WTC11 (cell line): ENCODE data around the gene ANTXR1. TPM values are rescaled to one million over a fixed set of nuclear protein-coding genes. Genes with fewer than 3 reads are reported as not detected.

Experiments
- ATAC-seq: fragments of 200-7000 bp; cut with Tn5 transposase; 2 replicates; pipeline ENCODE4 v1.10.0; 2021; ENCODE audit warnings: mild to moderate bottlenecking, moderate library complexity
- CTCF ChIA-PET: fragments of 300-600 bp; sonication (Branson Sonifier 250); formaldehyde crosslinking; loops from one replicate; lab custom pipeline; 2021; ENCODE audit warnings: antibody characterized with exemption; lab: Charles Lee
- POLR2A ChIA-PET: fragments of 350-600 bp; sonication (Branson Sonifier 250); formaldehyde crosslinking; loops from one replicate; lab custom pipeline; 2021; ENCODE audit warnings: antibody characterized with exemption; lab: Charles Lee
- DNase-seq: peaks from one replicate; pipeline ENCODE4 v3.0.0; 2021; ENCODE audit warnings: low spot score
- H3K27ac Mint-ChIP-seq: 2 replicates; pipeline ENCODE4 v1.8.0; 2021; ENCODE audit warnings: mixed read lengths
- H3K27me3 Mint-ChIP-seq: 2 replicates; pipeline ENCODE4 v1.8.0; 2021; ENCODE audit warnings: low read depth, mild to moderate bottlenecking, moderate library complexity, mixed read lengths
- H3K36me3 Mint-ChIP-seq: 2 replicates; pipeline ENCODE4 v1.8.0; 2021; ENCODE audit warnings: mixed read lengths
- H3K4me1 Mint-ChIP-seq: 2 replicates; pipeline ENCODE4 v1.8.0; 2022; ENCODE audit warnings: mixed read lengths
- H3K4me3 Mint-ChIP-seq: 2 replicates; pipeline ENCODE4 v1.8.0; 2021; ENCODE audit warnings: mild to moderate bottlenecking, moderate library complexity, mixed read lengths
- H3K9me3 Mint-ChIP-seq: 2 replicates; pipeline ENCODE4 v1.8.0; 2021; ENCODE audit warnings: mixed read lengths
- CBFB ChIP-seq: sonication (generic); formaldehyde crosslinking; IDR thresholded peaks from 2 replicates; pipeline ENCODE4 v1.8.1; 2022; ENCODE audit warnings: mild to moderate bottlenecking, low read depth, missing genetic modification reagents
- CREB1 ChIP-seq: sonication (generic); formaldehyde crosslinking; IDR thresholded peaks from 2 replicates; pipeline ENCODE4 v1.8.0; 2023; ENCODE audit warnings: mild to moderate bottlenecking, missing genetic modification reagents
- ESRRA ChIP-seq: sonication (generic); formaldehyde crosslinking; IDR thresholded peaks from 2 replicates; pipeline ENCODE4 v1.8.1; 2022; ENCODE audit warnings: mild to moderate bottlenecking, missing genetic modification reagents, borderline replicate concordance
- GTF2I ChIP-seq: fragments of 250-450 bp; sonication (Bioruptor Pico); conservative IDR thresholded peaks from 2 replicates; pipeline ENCODE4 v1.4.0; 2021; ENCODE audit warnings: mild to moderate bottlenecking
- JAZF1 ChIP-seq: fragments of 250-450 bp; sonication (Bioruptor Pico); IDR thresholded peaks from 2 replicates; pipeline ENCODE4 v1.9.0; 2021; ENCODE audit warnings: moderate library complexity, mild to moderate bottlenecking, inconsistent platforms
- JUN ChIP-seq: sonication (generic); formaldehyde crosslinking; IDR thresholded peaks from 2 replicates; pipeline ENCODE4 v1.8.0; 2023; ENCODE audit warnings: mild to moderate bottlenecking, missing genetic modification reagents
- KAT7 ChIP-seq: sonication (generic); formaldehyde crosslinking; IDR thresholded peaks from 2 replicates; pipeline ENCODE4 v1.8.1; 2023; ENCODE audit warnings: missing genetic modification reagents, mild to moderate bottlenecking, borderline replicate concordance
- MYBL2 ChIP-seq: sonication (generic); formaldehyde crosslinking; IDR thresholded peaks from 2 replicates; pipeline ENCODE4 v1.8.1; 2023; ENCODE audit warnings: mild to moderate bottlenecking, moderate library complexity, missing genetic modification reagents
- NFATC4 ChIP-seq: fragments of 250-450 bp; sonication (Bioruptor Pico); IDR thresholded peaks from 2 replicates; pipeline ENCODE4 v1.9.0; 2021; ENCODE audit warnings: mild to moderate bottlenecking
- NR2C2 ChIP-seq: sonication (generic); formaldehyde crosslinking; IDR thresholded peaks from 2 replicates; pipeline ENCODE4 v1.8.0; 2022; ENCODE audit warnings: mild to moderate bottlenecking, missing genetic modification reagents
- OVOL2 ChIP-seq: fragments of 250-450 bp; sonication (Bioruptor Pico); IDR thresholded peaks from 2 replicates; pipeline ENCODE4 v1.9.0; 2021; ENCODE audit warnings: mild to moderate bottlenecking, borderline replicate concordance
- SMAD4 ChIP-seq: sonication (generic); formaldehyde crosslinking; IDR thresholded peaks from 2 replicates; pipeline ENCODE4 v1.8.0; 2022; ENCODE audit warnings: mild to moderate bottlenecking, missing genetic modification reagents
- TEAD4 ChIP-seq: sonication (generic); formaldehyde crosslinking; IDR thresholded peaks from 2 replicates; pipeline ENCODE4 v1.8.0; 2022; ENCODE audit warnings: mild to moderate bottlenecking, missing genetic modification reagents
- ZBTB21 ChIP-seq: sonication (generic); formaldehyde crosslinking; IDR thresholded peaks from 2 replicates; pipeline ENCODE4 v1.8.1; 2023; ENCODE audit warnings: mild to moderate bottlenecking, missing genetic modification reagents, borderline replicate concordance
- ZNF416 ChIP-seq: fragments of 250-450 bp; sonication (Bioruptor Pico); IDR thresholded peaks from 2 replicates; pipeline ENCODE4 v1.9.0; 2021; ENCODE audit warnings: mild to moderate bottlenecking, inconsistent platforms
- total RNA-seq: library from RNA; stranded (reverse); gene quantifications from 3 replicates; pipeline ENCODE4 v1.2.3, GENCODE V29; 2021
- TF ChIP-seq, protein P1 (sequence below): fragments of 250-450 bp; sonication (Bioruptor Pico); IDR thresholded peaks from 2 replicates; pipeline ENCODE4 v1.8.0; 2021; ENCODE audit warnings: mild to moderate bottlenecking
- TF ChIP-seq, protein P2 (sequence below): fragments of 250-450 bp; sonication (Bioruptor Pico); conservative IDR thresholded peaks from 2 replicates; pipeline ENCODE4 v1.9.0; 2021; ENCODE audit warnings: mild to moderate bottlenecking
- TF ChIP-seq, protein P3 (sequence below): sonication (generic); formaldehyde crosslinking; IDR thresholded peaks from 2 replicates; pipeline ENCODE4 v1.8.0; 2022; ENCODE audit warnings: mild to moderate bottlenecking, missing genetic modification reagents
- TF ChIP-seq, protein P4 (sequence below): sonication (generic); formaldehyde crosslinking; IDR thresholded peaks from 2 replicates; pipeline ENCODE4 v1.8.0; 2023; ENCODE audit warnings: missing genetic modification reagents
- TF ChIP-seq, protein P5 (sequence below): fragments of 250-450 bp; sonication (Bioruptor Pico); IDR thresholded peaks from 2 replicates; pipeline ENCODE4 v2.1.2; 2022; ENCODE audit warnings: mild to moderate bottlenecking, moderate library complexity
- TF ChIP-seq, protein P6 (sequence below): fragments of 250-450 bp; sonication (Bioruptor Pico); IDR thresholded peaks from 2 replicates; pipeline ENCODE4 v1.9.0; 2021; ENCODE audit warnings: mild to moderate bottlenecking
- TF ChIP-seq, protein P7 (sequence below): sonication (generic); formaldehyde crosslinking; IDR thresholded peaks from 2 replicates; pipeline ENCODE4 v1.8.1; 2022; ENCODE audit warnings: low read depth, missing genetic modification reagents, borderline replicate concordance
- TF ChIP-seq, protein P8 (sequence below): fragments of 250-450 bp; sonication (Bioruptor Pico); IDR thresholded peaks from 2 replicates; pipeline ENCODE4 v1.9.0; 2021; ENCODE audit warnings: mild to moderate bottlenecking

ANTXR1 gene
- total RNA-seq, 1 experiment from 2014 or later: 30.0 TPM

DNA sequence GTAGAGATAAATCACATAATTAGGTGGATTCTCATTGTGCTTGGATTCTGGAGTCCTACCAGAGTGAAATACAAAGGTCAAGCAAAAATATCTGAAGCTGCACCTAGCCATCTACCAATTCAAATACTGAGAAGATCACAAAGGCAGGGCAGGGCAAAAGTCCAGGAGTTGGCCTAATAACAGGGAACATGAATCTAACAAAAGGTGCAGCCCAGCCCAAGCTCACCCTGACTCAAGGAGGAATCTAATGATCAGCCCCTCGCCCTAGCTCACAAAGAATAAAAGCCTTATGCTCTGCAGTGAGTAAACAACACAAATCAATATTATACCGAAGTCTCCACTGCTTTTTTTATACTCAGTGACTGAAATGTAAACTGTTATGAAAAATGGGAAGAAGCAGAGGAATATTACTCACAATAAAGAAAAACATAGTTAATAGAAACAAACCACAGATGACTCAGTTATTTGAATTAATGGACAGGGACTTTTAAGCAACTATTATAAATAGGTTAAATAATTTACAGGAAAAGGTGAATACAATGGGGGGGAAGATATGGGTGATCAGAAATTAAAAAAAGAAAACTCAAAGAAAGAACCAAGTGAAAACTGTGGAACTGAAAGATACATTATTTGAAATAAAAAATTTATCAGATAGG is 49.5 kb downstream of the ANTXR1 start:
- Mint-ChIP-seq H3K9me3 (peaks cover 7% of the 10 kb centered on the region), H3K27me3 (no peaks in the 10 kb centered on the region), H3K27ac (no peak overlapping the region)
- no peak for DNase-seq
- POLR2A ChIA-PET: no interaction called here
- TF ChIP-seq NR2C2 (CRISPR knock-in tag): no peak
- TF ChIP-seq, protein P1, sequence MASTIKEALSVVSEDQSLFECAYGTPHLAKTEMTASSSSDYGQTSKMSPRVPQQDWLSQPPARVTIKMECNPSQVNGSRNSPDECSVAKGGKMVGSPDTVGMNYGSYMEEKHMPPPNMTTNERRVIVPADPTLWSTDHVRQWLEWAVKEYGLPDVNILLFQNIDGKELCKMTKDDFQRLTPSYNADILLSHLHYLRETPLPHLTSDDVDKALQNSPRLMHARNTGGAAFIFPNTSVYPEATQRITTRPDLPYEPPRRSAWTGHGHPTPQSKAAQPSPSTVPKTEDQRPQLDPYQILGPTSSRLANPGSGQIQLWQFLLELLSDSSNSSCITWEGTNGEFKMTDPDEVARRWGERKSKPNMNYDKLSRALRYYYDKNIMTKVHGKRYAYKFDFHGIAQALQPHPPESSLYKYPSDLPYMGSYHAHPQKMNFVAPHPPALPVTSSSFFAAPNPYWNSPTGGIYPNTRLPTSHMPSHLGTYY (CRISPR knock-in tag): no peak
- TF ChIP-seq, protein P2, sequence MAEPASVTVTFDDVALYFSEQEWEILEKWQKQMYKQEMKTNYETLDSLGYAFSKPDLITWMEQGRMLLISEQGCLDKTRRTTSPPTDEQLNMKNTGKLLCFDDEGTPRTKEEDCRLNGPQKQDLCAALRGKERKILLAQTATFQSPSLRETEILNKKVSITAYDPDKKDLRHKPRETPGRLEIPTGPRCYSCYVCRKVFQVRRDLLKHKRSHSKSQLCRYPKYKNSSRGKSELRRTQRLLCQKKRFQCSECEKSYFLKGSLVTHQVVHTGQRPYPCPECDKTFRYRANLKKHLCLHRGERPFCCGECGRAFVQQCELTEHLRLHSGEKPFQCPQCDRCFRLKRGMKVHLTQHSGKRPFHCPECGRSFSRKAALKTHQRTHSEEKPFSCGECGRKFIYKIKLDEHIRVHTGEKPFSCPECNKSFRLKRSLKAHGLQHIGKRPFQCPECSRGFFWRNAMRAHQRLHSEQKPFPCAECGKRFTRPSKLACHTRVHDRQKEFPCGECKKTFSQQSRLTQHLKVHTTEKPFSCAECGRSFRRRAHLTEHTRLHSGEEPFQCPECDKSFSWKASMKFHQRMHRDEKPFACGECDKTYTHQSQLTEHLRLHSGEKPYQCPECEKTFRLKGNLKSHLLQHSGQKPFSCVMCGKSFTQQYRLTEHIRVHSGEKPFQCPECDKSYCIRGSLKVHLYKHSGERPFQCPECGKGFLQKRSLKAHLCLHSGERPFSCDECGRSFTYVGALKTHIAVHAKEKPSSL (CRISPR knock-in tag): no peak
- TF ChIP-seq JUN (CRISPR knock-in tag): no peak
- TF ChIP-seq, protein P3, sequence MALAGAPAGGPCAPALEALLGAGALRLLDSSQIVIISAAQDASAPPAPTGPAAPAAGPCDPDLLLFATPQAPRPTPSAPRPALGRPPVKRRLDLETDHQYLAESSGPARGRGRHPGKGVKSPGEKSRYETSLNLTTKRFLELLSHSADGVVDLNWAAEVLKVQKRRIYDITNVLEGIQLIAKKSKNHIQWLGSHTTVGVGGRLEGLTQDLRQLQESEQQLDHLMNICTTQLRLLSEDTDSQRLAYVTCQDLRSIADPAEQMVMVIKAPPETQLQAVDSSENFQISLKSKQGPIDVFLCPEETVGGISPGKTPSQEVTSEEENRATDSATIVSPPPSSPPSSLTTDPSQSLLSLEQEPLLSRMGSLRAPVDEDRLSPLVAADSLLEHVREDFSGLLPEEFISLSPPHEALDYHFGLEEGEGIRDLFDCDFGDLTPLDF: no peak
- TF ChIP-seq KAT7: no peak
- TF ChIP-seq, protein P4, sequence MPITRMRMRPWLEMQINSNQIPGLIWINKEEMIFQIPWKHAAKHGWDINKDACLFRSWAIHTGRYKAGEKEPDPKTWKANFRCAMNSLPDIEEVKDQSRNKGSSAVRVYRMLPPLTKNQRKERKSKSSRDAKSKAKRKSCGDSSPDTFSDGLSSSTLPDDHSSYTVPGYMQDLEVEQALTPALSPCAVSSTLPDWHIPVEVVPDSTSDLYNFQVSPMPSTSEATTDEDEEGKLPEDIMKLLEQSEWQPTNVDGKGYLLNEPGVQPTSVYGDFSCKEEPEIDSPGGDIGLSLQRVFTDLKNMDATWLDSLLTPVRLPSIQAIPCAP (CRISPR knock-in tag): no peak
- TF ChIP-seq ESRRA (CRISPR knock-in tag): no peak
- TF ChIP-seq, protein P5, sequence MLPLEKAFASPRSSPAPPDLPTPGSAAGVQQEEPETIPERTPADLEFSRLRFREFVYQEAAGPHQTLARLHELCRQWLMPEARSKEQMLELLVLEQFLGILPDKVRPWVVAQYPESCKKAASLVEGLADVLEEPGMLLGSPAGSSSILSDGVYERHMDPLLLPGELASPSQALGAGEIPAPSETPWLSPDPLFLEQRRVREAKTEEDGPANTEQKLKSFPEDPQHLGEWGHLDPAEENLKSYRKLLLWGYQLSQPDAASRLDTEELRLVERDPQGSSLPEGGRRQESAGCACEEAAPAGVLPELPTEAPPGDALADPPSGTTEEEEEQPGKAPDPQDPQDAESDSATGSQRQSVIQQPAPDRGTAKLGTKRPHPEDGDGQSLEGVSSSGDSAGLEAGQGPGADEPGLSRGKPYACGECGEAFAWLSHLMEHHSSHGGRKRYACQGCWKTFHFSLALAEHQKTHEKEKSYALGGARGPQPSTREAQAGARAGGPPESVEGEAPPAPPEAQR (CRISPR knock-in tag): no peak
- no peak for TF ChIP-seq NFATC4
- no peak for TF ChIP-seq CREB1 (CRISPR knock-in tag)
- TF ChIP-seq GTF2I (CRISPR knock-in tag): no peak
- TF ChIP-seq SMAD4 (CRISPR knock-in tag): no peak
- TF ChIP-seq, protein P6, sequence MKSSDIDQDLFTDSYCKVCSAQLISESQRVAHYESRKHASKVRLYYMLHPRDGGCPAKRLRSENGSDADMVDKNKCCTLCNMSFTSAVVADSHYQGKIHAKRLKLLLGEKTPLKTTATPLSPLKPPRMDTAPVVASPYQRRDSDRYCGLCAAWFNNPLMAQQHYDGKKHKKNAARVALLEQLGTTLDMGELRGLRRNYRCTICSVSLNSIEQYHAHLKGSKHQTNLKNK: no peak
- TF ChIP-seq MYBL2 (CRISPR knock-in tag): no peak
- TF ChIP-seq JAZF1 (CRISPR knock-in tag): no peak
- TF ChIP-seq ZBTB21 (CRISPR knock-in tag): no peak
- TF ChIP-seq ZNF416 (CRISPR knock-in tag): no peak
- TF ChIP-seq, all 79 proteins: peak for 0
- Mint-ChIP-seq H3K4me1 (0 out of 2 replicates have a peak, but pooled peaks cover 2% of the 10 kb centered on the region), H3K36me3 (peaks cover 15% of the 10 kb centered on the region), H3K4me3 (no peak overlapping the region)
- no peak for ATAC-seq
- CTCF ChIA-PET: interaction anchor here (1.2 kb wide), 1 partner anchor 98 kb away, joined by 4 read pairs; no protein-coding TSS in a partner anchor

DNA sequence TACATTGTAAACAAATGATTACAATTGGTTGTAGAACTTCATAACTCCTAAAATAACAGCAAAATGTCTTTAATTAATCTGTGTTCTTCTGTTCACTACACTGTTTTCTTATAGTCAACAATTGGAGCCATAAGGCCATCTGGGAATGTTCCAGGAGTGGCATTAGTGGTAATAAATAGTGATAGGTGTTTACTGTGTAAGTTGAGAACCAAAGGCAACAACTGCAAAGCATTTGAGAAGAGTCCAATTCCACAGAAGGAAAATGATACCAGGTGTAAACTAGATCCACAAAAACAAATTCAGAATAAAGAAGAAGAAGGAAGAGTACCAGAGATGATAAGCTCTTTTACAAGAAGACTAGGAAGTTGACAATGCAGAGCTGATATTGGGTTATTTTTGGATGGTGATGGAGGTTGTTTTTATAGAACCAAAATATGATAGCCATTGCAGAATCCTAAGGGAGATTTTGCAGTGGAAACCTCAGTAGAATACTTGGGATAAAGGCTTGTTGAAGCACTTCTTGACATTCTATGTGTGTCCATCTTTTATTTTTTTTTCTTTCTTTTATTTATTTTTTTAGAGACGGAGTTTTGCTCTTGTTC is 52.9 kb downstream of the ANTXR1 start:
- no peaks in the 10 kb centered on the region for H3K27me3 Mint-ChIP-seq
- H3K4me1 Mint-ChIP-seq: no peaks in the 10 kb centered on the region
- no peaks in the 10 kb centered on the region for H3K36me3 Mint-ChIP-seq
- ATAC-seq: no peak
- ChIA-PET POLR2A (no interaction called here), CTCF (no interaction called here)
- no peak overlapping the region; the same call in 1 of the 2 replicates for H3K27ac Mint-ChIP-seq
- H3K4me3 Mint-ChIP-seq: no peak overlapping the region
- H3K9me3 Mint-ChIP-seq: no peaks in the 10 kb centered on the region
- no peak for DNase-seq
- TF ChIP-seq, protein P7, sequence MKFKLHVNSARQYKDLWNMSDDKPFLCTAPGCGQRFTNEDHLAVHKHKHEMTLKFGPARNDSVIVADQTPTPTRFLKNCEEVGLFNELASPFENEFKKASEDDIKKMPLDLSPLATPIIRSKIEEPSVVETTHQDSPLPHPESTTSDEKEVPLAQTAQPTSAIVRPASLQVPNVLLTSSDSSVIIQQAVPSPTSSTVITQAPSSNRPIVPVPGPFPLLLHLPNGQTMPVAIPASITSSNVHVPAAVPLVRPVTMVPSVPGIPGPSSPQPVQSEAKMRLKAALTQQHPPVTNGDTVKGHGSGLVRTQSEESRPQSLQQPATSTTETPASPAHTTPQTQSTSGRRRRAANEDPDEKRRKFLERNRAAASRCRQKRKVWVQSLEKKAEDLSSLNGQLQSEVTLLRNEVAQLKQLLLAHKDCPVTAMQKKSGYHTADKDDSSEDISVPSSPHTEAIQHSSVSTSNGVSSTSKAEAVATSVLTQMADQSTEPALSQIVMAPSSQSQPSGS (CRISPR knock-in tag): no peak
- TF ChIP-seq, protein P8, sequence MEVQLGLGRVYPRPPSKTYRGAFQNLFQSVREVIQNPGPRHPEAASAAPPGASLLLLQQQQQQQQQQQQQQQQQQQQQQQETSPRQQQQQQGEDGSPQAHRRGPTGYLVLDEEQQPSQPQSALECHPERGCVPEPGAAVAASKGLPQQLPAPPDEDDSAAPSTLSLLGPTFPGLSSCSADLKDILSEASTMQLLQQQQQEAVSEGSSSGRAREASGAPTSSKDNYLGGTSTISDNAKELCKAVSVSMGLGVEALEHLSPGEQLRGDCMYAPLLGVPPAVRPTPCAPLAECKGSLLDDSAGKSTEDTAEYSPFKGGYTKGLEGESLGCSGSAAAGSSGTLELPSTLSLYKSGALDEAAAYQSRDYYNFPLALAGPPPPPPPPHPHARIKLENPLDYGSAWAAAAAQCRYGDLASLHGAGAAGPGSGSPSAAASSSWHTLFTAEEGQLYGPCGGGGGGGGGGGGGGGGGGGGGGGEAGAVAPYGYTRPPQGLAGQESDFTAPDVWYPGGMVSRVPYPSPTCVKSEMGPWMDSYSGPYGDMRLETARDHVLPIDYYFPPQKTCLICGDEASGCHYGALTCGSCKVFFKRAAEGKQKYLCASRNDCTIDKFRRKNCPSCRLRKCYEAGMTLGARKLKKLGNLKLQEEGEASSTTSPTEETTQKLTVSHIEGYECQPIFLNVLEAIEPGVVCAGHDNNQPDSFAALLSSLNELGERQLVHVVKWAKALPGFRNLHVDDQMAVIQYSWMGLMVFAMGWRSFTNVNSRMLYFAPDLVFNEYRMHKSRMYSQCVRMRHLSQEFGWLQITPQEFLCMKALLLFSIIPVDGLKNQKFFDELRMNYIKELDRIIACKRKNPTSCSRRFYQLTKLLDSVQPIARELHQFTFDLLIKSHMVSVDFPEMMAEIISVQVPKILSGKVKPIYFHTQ (CRISPR knock-in tag): no peak
- no peak for TF ChIP-seq TEAD4 (CRISPR knock-in tag)
- no peak for TF ChIP-seq CBFB (CRISPR knock-in tag)
- no peak for TF ChIP-seq OVOL2 (CRISPR knock-in tag)
